BE2C (cell line): ENCODE results near the gene RND2.

Experiments
- DNase-seq: peaks from one replicate; pipeline ENCODE4 v3.0.0-alpha.2; 2020
- H3K27me3 ChIP-seq: fragments of 250-450 bp; sonication (Bioruptor Pico); 2 replicates; pipeline ENCODE4 v1.5.1; 2020; ENCODE audit warnings: mild to moderate bottlenecking
- H3K36me3 ChIP-seq: fragments of 250-450 bp; sonication (Bioruptor Pico); 2 replicates; pipeline ENCODE4 v1.5.1; 2020; ENCODE audit warnings: mild to moderate bottlenecking
- H3K4me1 ChIP-seq: fragments of 250-450 bp; sonication (Bioruptor Pico); 2 replicates; pipeline ENCODE4 v1.5.1; 2020
- H3K4me3 ChIP-seq: 2 replicates; pipeline ENCODE4 v1.5.1; 2011; ENCODE audit warnings: low read depth, low read length
- H3K9me3 ChIP-seq: fragments of 250-450 bp; sonication (Bioruptor Pico); 2 replicates; pipeline ENCODE4 v1.5.1; 2020
- TF ChIP-seq, protein P1 (sequence below): IDR thresholded peaks from 2 replicates; pipeline ENCODE4 v1.5.1; 2012; ENCODE audit warnings: mild to moderate bottlenecking, low read depth, low read length

Gene RND2

GRCh38 chr17:43014020-43014648 is 10.9 kb upstream of the RND2 start:
- H3K4me3 ChIP-seq: no peak overlapping the region
- no peaks in the 10 kb centered on the region for H3K27me3 ChIP-seq
- no peaks in the 10 kb centered on the region for H3K9me3 ChIP-seq
- TF ChIP-seq, protein P1, sequence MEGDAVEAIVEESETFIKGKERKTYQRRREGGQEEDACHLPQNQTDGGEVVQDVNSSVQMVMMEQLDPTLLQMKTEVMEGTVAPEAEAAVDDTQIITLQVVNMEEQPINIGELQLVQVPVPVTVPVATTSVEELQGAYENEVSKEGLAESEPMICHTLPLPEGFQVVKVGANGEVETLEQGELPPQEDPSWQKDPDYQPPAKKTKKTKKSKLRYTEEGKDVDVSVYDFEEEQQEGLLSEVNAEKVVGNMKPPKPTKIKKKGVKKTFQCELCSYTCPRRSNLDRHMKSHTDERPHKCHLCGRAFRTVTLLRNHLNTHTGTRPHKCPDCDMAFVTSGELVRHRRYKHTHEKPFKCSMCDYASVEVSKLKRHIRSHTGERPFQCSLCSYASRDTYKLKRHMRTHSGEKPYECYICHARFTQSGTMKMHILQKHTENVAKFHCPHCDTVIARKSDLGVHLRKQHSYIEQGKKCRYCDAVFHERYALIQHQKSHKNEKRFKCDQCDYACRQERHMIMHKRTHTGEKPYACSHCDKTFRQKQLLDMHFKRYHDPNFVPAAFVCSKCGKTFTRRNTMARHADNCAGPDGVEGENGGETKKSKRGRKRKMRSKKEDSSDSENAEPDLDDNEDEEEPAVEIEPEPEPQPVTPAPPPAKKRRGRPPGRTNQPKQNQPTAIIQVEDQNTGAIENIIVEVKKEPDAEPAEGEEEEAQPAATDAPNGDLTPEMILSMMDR: no peak
- peaks cover 6% of the 10 kb centered on the region; the same call in 1 of the 2 replicates for H3K36me3 ChIP-seq
- no peak for DNase-seq
- H3K4me1 ChIP-seq: peaks cover 13% of the 10 kb centered on the region

DNA sequence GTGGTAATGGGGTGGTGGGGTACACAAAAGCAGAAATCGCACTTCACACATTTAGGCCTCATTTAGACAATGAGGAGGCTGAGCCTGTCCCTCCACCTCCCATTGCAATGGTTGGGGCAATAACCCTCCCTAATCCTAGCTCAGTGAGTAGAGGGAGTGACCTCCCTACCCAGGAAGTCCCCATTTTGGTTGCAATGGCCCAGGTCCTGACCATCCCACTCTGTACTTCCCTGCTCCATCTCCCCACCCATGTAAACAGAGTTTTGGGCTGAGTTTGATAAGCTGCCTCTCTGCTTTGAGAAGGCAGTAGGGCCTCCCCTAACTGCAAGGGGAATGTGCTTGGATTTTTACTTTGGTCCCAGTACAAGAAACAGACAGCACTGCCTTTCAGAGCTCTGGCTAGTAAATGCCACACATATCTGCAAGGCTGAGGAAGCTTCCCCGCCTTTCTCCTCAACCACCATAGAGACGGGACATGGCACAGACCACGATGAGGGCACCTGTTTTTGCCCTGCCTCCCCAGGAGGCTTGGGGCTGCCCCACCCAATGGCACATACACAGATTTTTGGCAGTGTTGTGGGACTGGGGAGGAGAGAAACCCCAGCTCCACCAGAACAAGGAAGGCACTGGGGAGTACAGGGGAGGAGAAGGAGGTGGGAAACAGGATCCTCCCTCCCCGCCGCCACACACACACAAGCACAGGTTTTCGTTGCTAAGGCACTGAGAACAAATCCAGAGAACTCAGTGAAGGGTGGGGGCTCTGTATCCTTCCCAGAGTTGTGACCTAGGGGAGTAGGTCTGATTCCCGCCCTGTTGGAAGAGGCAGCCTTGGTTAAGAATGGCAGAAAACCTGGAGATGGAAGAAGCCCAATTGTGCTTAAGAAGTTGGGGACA is 10.1 kb upstream of the RND2 start:
- H3K27me3 ChIP-seq: no peaks in the 10 kb centered on the region
- no peak for DNase-seq
- no peaks in the 10 kb centered on the region for H3K9me3 ChIP-seq
- peaks cover 13% of the 10 kb centered on the region for H3K4me1 ChIP-seq
- TF ChIP-seq, protein P1: no peak
- H3K36me3 ChIP-seq: peaks cover 6% of the 10 kb centered on the region; the same call in 1 of the 2 replicates
- H3K4me3 ChIP-seq: no peak overlapping the region

- H3K36me3 ChIP-seq: peaks cover 6% of the 10 kb centered on the region; the same call in 1 of the 2 replicates
- H3K9me3 ChIP-seq: no peaks in the 10 kb centered on the region
- H3K4me1 ChIP-seq: peaks cover 13% of the 10 kb centered on the region
- H3K27me3 ChIP-seq: no peaks in the 10 kb centered on the region
- no peak for DNase-seq
- H3K4me3 ChIP-seq: no peak overlapping the region
- TF ChIP-seq, protein P1: no peak
Measured at GRCh38 chr17:43015579-43015978, 9.5 kb upstream of the RND2 start.

DNA sequence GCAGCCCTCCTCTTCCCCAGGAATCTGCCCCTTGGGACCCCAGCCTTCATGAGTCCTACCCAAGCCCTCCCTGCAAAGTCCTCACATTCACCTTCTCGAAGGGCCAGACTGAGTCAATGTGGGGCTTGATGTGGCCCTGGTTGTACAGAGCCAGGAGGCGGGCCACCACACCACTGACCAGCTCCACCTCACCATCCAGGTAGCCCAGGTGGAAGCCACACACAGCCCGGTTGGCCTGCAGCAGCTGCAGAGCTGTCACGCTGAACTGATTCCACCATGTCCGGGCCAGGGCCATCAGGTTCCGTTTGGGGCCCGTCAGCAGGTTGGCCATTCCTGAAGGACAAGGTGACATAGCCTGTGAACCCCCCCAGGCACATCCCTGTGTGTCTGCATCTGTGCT is 8.8 kb upstream of the RND2 start:
- no peaks in the 10 kb centered on the region for H3K9me3 ChIP-seq
- DNase-seq: no peak
- no peak overlapping the region for H3K4me3 ChIP-seq
- peaks cover 6% of the 10 kb centered on the region; the same call in 1 of the 2 replicates for H3K36me3 ChIP-seq
- no peaks in the 10 kb centered on the region for H3K27me3 ChIP-seq
- TF ChIP-seq, protein P1: no peak
- peaks cover 16% of the 10 kb centered on the region for H3K4me1 ChIP-seq

DNA sequence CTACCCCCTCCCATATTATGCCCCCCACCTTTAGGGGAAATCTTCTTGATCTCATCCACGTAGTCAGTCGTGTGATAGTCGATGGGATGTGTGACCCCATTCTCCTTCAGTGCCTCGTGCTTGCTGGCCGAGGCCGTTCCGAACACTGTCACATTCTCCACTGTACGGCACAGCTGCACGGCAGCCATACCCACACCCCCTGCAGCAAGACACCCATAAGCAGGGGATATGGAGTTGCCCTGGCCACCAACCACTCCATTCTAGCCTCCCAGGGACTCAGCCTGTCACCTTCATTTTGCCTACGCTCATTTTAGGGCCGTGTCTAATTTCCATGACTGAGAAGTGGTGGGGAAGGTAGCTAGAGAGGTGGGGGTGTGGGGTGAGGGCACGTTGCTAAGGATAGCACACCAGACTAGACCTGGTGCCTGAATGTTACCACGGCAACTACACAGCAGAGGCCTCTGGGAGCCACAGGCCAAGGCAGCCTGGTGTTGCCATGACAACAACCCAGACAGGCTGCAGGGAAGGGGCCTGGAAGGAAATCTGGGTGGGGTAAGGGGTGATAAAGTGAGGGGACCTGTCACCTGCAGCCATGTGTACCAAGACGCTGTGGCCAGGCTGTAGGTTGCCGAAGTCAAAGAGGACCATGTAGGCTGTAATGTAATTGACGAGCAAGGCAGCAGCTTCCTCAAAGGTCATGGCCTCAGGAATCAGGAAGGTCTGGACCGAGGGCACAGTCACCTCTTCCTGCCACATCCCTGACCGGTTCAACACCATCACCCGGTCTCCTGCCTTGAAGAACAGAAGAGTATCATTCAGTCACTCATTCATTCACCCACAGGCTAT is 6.8 kb upstream of the RND2 start:
- TF ChIP-seq, protein P1: no peak
- no peaks in the 10 kb centered on the region for H3K9me3 ChIP-seq
- peaks cover 6% of the 10 kb centered on the region; the same call in 1 of the 2 replicates for H3K36me3 ChIP-seq
- DNase-seq: peak; percentile 89
- H3K4me1 ChIP-seq: peaks cover 16% of the 10 kb centered on the region
- peak overlapping the region; percentile 19; the same call in 1 of the 2 replicates for H3K4me3 ChIP-seq
- H3K27me3 ChIP-seq: no peaks in the 10 kb centered on the region
